HG03469 (cell line): ENCODE results near the gene UGT1A8.

Experiments used
- ATAC-seq: cut with Tn5 transposase; IDR thresholded peaks from one replicate; pipeline ENCODE4 v1.9.1; 2021; ENCODE audit warnings: mild to moderate bottlenecking, moderate library complexity, moderate number of reproducible peaks; ENCODE audit not compliant: unreplicated experiment

Gene UGT1A8

GRCh38 chr2:233814056-233814835 is 196.8 kb downstream of the UGT1A8 start:
- no peak for ATAC-seq

DNA sequence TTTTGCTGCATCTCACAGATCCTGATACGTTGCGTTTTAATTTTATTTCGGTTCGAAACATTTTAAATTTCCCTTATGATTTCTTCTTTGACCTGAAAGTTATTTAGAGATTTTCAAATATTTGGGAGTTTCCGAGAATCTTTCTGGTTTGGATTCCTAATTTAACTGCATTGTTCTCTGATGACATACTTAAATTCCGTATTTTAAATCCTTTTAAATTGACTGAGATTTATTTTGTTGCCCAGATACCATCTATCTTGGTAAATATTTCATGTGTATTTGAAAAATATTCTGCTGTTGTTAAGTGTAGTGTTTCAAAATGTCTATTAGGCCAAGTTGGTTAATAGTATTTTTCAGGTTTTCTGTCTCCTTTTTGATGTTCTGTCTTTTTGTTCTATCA is 198.4 kb downstream of the UGT1A8 start:
- no peak for ATAC-seq

DNA sequence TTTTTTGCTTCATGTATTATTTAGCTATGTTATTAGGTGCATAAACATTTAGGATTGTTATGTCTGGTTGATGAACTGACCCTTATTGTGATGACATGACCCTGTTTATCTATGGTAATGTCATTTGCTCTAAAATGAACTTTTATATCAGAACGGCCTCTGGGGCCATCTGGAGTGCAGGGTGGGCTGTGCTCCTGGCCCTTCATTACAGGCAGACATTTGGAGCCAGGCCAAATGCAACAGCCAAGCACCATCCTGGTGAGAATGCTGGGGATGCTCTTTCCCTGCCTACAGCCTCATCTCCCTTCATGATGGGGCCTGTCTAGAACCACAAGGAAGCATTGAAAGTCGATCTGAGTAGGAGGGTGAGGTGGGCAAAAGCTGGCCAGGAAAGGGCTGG is 198.9 kb downstream of the UGT1A8 start:
- ATAC-seq = no peak

- no peak for ATAC-seq
Measured at GRCh38 chr2:233816771-233817170, 199.3 kb downstream of the UGT1A8 start.

DNA sequence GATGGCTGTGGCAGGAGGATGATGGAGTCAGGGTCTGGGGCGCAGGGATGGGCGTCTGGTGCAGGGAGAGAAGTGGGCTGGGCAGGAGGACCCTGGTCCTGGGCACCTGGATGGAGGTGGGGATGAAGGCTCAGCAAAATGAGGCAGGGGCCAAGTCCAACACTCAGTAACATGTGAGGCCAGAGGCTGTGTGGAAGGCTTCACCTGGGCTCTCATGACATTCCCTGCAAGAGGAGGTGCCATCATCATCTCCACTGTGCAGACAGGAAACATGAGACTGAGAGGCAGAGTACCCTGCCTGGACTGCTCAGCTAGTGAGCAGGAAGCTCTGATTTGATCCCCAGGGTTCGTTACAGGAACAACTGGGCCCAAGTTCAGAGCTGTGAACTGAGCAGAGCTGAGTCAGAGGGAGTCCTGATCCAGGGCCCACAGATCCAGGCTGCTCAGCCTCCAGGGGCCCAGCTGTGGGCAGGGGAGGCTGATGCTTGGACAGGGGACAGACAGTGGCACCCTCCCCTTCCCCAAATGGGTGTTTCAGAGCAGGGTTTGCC is 200.0 kb downstream of the UGT1A8 start:
- no peak for ATAC-seq

DNA sequence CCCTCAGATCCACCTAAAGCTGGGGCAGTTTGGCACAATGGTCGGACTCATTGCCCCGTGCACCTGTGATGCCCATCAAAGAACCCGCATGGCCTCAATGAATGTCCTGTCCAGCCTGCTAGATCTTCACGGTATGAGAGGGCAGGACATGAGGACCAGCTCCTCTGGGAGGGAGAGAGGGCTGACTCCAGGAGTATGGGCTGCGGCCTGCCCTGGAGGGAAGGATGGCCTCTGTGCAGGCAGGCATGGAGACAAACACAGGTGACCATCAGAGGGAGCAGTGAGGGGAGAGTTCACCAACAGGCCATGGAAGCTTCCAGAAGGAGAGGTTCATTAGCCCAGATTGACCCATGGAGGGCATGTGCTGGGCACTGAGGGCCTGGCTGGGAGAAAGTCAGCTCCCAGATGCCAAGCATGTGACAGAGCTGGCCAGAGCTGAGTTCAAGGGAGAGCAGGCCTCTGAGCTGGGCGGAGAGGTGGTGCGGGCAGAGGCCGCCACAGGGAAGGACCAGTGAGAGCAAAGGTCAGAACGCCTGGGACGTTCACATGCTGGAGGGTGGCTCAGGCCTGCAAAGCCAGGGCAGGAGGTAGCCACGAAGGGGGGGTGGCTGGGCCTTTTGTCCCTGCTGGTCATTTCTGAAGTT is 200.7 kb downstream of the UGT1A8 start:
- no peak for ATAC-seq

DNA sequence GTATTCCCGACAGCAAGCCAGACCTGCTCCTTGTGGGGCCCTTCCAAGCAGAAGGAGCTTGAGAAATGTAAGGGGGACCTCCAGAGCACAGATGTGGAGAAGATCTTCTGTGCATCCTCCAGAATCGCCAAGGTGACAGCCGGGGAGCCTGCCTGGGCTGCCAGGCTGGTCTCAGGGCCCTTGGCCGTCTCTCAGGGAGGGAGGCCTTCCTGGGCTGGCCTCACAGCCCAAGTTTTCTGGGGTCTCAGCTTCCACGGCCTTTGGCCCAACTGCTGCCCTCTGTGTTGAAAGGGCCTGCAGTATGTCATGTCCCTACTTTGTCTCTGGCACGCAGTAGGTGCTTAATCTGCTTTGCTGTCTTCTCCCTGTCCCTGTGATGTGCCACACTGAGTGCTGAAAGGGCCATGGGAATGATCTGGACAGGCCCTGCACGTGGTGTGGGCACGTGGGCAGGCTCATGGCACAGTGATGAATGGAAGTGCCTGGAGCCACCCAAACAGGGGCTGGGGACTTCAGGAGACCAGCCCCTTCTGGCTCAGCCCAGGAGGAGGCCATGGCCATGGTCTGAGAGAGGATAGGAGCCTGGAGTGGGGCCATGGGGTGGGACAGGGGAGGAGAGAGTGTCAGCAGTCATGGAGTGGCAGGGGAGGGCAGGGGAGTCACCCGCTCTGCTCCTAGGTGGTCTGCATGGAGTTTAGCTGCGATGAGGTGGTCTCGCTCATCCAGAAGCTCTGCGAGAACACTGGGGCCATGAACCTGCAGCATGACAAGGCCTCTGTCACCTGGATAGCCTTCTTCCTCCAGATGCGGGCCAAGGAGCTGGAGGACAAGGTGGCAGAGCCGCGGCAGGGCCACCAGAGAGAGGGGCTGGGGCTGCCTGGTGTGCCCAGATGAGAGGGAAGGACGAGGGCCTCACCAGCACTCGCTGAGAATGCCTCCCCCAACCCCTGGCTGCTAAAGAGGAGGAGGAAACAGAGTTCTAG is 201.5 kb downstream of the UGT1A8 start:
- ATAC-seq = no peak

GRCh38 chr2:233819884-233820773 is 202.7 kb downstream of the UGT1A8 start:
- ATAC-seq = no peak

DNA sequence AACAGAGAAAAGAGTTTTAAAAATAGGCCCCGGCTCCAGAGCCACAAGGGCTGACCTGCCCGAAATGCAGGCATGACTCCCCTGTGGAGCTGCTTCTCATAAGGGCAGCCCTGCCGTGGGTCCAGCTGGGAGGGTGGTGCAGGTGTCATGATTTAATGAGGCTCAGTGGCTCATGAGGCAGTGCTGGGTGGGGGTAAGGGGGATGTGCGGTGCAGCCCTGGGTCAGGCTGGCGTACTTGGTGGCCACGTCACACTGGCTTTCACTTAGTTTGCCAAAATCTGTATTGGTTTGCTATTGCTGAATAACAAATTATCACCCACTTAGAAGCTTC is 203.3 kb downstream of the UGT1A8 start:
- ATAC-seq = no peak

- no peak for ATAC-seq
Measured at GRCh38 chr2:233821196-233821595, 203.8 kb downstream of the UGT1A8 start.

- ATAC-seq = no peak
Measured at GRCh38 chr2:233821709-233822100, 204.3 kb downstream of the UGT1A8 start.

- ATAC-seq = no peak
Measured at GRCh38 chr2:233822101-233822771, 204.8 kb downstream of the UGT1A8 start.
